ENCODE data around the gene MGAT4B. TPM values are rescaled to one million over a fixed set of nuclear protein-coding genes. Genes with fewer than 3 reads are reported as not detected.

The MGAT4B gene
- total and polyA plus RNA-seq, 2 of the 4 experiments (the other 2 are of a cell fraction) = 73.7 to 155 TPM

- ChIA-PET CTCF (interaction anchor here (0.9 kb wide), 1 partner anchor 12 kb away, joined by 3 read pairs; no protein-coding TSS in a partner anchor), POLR2A (ENCODE audit: unreplicated experiment) (no interaction called here)
- Histone ChIP-seq H3K27ac (ENCODE audit: insufficient read depth, low read length) (peak overlapping the region; percentile 82), H3K4ac (ENCODE audit: low read depth, low read length) (peak overlapping the region; percentile 94), H4K91ac (ENCODE audit: insufficient read depth, low read depth, low read length) (peak overlapping the region; percentile 53), H2AK9ac (replicated peaks; ENCODE audit: low read depth, low read length, poor library complexity) (peak overlapping the region; percentile 73), H4K8ac (ENCODE audit: low read depth in 2 of 2, low read length in 2 of 2) (peak overlapping the region in 1 of 2 experiments; percentile 9; a peak in 2 of 4 replicates), H2BK20ac (ENCODE audit: low read depth, low read length) (no peak overlapping the region), H3K27me3 (ENCODE audit: control insufficient read depth, insufficient read depth, low read length) (no peaks in the 10 kb centered on the region), H2BK15ac (ENCODE audit: low read depth, low read length) (0 out of 3 replicates have a peak overlapping the region, but pooled peaks have one; percentile 26), H3K9me3 (ENCODE audit: control insufficient read depth, insufficient read depth, low read length) (no peaks in the 10 kb centered on the region), H2BK120ac (ENCODE audit: low read depth, low read length) (peak overlapping the region; percentile 52; the same call in 1 of the 2 replicates), H3K14ac (replicated peaks; ENCODE audit: low read depth, low read length) (peak overlapping the region; percentile 61), H4K5ac (ENCODE audit: low read depth, low read length) (peak overlapping the region; percentile 43; the same call in 1 of the 2 replicates), H3K36me3 (ENCODE audit: control insufficient read depth, insufficient read depth, low read length) (peaks cover 42% of the 10 kb centered on the region), H3K4me1 (ENCODE audit: control insufficient read depth, insufficient read depth, low read length) (peaks cover 32% of the 10 kb centered on the region), H2AFZ (replicated peaks; ENCODE audit: low read length, poor library complexity) (no peak overlapping the region), H3K56ac (ENCODE audit: extremely low read depth, insufficient read depth, low read length) (no peak overlapping the region), H2AK5ac (ENCODE audit: low read depth, low read length) (peak overlapping the region; percentile 92), H3K23ac (ENCODE audit: low read depth, low read length) (no peak overlapping the region), H3K4me3 (ENCODE audit: insufficient read depth, low read depth, low read length) (no peak overlapping the region), H3K9ac (ENCODE audit: low read depth, low read length) (no peak overlapping the region; the same call in 1 of the 2 replicates), H4K20me1 (ENCODE audit: insufficient read depth, low read length) (peaks cover 37% of the 10 kb centered on the region), H3K4me2 (ENCODE audit: low read depth, low read length) (peak overlapping the region; percentile 16; the same call in 1 of the 2 replicates), H3K79me1 (ENCODE audit: low read depth in 1 of 2, low read length in 2 of 2) (peaks cover 34 to 80% of the 10 kb centered on the region in 2 experiments), H3K18ac (ENCODE audit: low read depth, low read length) (peak overlapping the region; percentile 25; the same call in 1 of the 2 replicates), H2BK5ac (ENCODE audit: low read depth, low read length, poor library complexity, severe bottlenecking) (peak overlapping the region; percentile 62), H3K9me1 (ENCODE audit: insufficient read depth, low read length) (peaks cover 17% of the 10 kb centered on the region)
- in situ Hi-C loops (cut with MboI; ENCODE audit: low sequenced_read_pairs) = no loop called here
- dilution Hi-C loops (cut with HindIII; ENCODE audit: low sequenced_read_pairs, unreplicated experiment) = no loop called here
- intact Hi-C loops (cut with micrococcal nuclease) = no loop called here
- ATAC-seq (ENCODE audit: low read depth) (no peak), DNase-seq (no peak)
- 81% methylated on average over 6 of the region's 12 CpGs; no CpG with 5 or more reads in 1 of the 2 experiments for WGBS, 2 experiments (ENCODE audit: extremely low coverage in 2 of 2, insufficient read length in 1 of 2)
- no TSS peak for BruUV-seq (replicated peaks)
- TF ChIP-seq RAD21 (IDR thresholded peaks at IDR 0.05; ENCODE audit: low read length) = no peak
- no peak for TF ChIP-seq MXI1 (IDR thresholded peaks at IDR 0.05; ENCODE audit: borderline replicate concordance, low read depth, low read length)
- TF ChIP-seq BHLHE40 (IDR thresholded peaks at IDR 0.05; ENCODE audit: low read depth, low read length) = no peak
- no peak for TF ChIP-seq ELK1 (IDR thresholded peaks at IDR 0.05; ENCODE audit: borderline replicate concordance, low read depth, low read length)
- no peak for TF ChIP-seq MAZ (IDR thresholded peaks at IDR 0.05; ENCODE audit: borderline replicate concordance, low read depth, low read length)
- no peak for TF ChIP-seq NFE2L2 (IDR thresholded peaks at IDR 0.05; ENCODE audit: low read depth, low read length)
- no peak for TF ChIP-seq CHD1 (IDR thresholded peaks at IDR 0.05; ENCODE audit: low read depth, low read length)
- no peak for TF ChIP-seq RFX5 (IDR thresholded peaks at IDR 0.05; ENCODE audit: low read depth, low read length)
- TF ChIP-seq RCOR1 (IDR thresholded peaks at IDR 0.05; ENCODE audit: insufficient replicate concordance, low read length) = no peak
- no peak for TF ChIP-seq CEBPB (IDR thresholded peaks at IDR 0.05; ENCODE audit: low read depth, low read length)
- no peak for TF ChIP-seq SMC3 (IDR thresholded peaks at IDR 0.05; ENCODE audit: low read depth, low read length)
- no peak for TF ChIP-seq USF2 (IDR thresholded peaks at IDR 0.05; ENCODE audit: low read depth, low read length)
- TF ChIP-seq FOS (IDR thresholded peaks at IDR 0.05; ENCODE audit: low read depth, low read length) = no peak
- no peak for TF ChIP-seq POLR2A (IDR thresholded peaks at IDR 0.05; ENCODE audit: low read depth, low read length)
Measured at GRCh38 chr5:179766726-179767455, 39.8 kb downstream of the MGAT4B start.

All from IMR-90 (cell line).